GM12864 (cell line): ENCODE data around the gene RTCB.

ENCODE experiments used
- DNase-seq: peaks from one replicate; pipeline ENCODE4 v3.0.0-alpha.2; 2011; ENCODE audit warnings: low read depth
- H3K4me3 ChIP-seq: 2 replicates; pipeline ENCODE4 v1.5.1; 2011; ENCODE audit warnings: mild to moderate bottlenecking, low read depth, low read length, control low read depth
- TF ChIP-seq, protein P1 (sequence below): IDR thresholded peaks from 2 replicates; pipeline ENCODE4 v1.5.1; 2011; ENCODE audit warnings: low read depth, mild to moderate bottlenecking, moderate library complexity, low read length, control low read depth, inconsistent platforms; ENCODE audit errors: missing control alignments

RTCB gene

DNA sequence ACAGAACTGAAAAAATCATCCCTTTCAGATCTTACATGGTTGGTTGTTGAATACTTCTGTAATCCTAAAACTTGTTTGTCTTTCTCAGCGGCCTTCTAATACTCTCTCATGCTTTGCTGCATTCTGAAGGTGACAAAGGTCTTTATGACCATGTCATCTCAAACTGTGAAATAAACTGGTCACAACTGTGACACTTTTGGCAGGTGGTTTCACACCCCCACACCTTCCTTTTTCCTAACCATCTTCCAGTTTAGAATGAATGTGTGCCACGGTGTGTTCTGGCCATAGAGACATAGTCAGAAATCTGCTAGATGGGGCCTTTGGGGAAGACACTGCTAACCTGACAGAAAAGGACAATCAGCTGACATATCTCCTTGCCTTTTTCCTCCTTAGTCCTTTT, 69.1 kb downstream of the RTCB start:
- no peak overlapping the region for H3K4me3 ChIP-seq
- no peak for DNase-seq
- TF ChIP-seq, protein P1, sequence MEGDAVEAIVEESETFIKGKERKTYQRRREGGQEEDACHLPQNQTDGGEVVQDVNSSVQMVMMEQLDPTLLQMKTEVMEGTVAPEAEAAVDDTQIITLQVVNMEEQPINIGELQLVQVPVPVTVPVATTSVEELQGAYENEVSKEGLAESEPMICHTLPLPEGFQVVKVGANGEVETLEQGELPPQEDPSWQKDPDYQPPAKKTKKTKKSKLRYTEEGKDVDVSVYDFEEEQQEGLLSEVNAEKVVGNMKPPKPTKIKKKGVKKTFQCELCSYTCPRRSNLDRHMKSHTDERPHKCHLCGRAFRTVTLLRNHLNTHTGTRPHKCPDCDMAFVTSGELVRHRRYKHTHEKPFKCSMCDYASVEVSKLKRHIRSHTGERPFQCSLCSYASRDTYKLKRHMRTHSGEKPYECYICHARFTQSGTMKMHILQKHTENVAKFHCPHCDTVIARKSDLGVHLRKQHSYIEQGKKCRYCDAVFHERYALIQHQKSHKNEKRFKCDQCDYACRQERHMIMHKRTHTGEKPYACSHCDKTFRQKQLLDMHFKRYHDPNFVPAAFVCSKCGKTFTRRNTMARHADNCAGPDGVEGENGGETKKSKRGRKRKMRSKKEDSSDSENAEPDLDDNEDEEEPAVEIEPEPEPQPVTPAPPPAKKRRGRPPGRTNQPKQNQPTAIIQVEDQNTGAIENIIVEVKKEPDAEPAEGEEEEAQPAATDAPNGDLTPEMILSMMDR = no peak

DNA sequence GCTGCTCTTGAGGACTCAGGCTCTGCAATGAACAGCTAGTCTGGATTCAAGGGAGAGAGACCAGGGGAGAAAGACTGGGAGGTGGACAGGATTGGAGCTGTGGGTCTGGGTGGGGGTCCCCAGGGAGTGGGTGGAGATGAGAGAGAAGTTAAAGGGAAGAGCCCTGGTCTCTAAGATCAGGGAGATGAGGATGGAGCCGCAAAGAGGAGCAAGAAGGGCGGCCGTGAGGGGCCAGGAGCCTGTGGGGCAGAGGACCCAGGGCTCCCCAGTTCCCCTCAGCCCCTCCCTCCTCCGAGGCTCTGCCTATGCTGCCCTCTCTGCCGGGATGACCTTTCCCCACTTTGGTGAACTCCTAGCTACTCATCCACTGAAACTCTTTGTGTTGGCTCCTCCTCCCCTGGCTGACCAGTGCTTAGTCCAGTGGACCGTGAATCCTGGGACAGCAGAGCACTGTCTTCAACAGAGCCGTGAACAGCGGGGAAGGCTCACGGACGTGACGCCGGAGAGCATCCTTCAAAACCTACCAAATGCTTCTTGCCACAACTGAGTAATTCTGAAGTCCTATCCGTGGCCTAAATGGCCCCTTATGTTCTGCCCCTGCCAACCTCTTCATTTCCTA, 70.8 kb downstream of the RTCB start:
- TF ChIP-seq, protein P1 = no peak
- no peak overlapping the region for H3K4me3 ChIP-seq
- DNase-seq = no peak

DNA sequence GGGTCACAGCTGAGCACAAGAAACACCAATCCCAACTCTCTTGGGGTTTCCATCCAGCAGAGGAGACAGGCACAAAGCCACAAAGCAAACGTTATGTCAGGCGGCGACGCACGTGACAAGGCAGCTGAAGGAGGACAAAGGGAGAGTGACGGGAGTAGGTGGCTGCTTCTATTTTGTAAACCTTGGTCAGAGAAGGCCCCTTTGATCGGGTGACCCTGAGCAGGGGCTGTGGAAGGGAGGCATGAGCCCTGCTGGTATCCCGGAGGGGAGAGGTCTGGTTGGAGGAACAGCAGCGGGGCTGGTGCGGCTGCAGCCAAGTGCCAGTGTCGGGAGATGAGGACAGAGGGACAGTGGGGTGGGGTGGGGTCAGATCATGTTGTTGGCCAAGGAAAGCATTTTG, 71.6 kb downstream of the RTCB start:
- DNase-seq = no peak
- TF ChIP-seq, protein P1 = no peak
- no peak overlapping the region for H3K4me3 ChIP-seq

DNA sequence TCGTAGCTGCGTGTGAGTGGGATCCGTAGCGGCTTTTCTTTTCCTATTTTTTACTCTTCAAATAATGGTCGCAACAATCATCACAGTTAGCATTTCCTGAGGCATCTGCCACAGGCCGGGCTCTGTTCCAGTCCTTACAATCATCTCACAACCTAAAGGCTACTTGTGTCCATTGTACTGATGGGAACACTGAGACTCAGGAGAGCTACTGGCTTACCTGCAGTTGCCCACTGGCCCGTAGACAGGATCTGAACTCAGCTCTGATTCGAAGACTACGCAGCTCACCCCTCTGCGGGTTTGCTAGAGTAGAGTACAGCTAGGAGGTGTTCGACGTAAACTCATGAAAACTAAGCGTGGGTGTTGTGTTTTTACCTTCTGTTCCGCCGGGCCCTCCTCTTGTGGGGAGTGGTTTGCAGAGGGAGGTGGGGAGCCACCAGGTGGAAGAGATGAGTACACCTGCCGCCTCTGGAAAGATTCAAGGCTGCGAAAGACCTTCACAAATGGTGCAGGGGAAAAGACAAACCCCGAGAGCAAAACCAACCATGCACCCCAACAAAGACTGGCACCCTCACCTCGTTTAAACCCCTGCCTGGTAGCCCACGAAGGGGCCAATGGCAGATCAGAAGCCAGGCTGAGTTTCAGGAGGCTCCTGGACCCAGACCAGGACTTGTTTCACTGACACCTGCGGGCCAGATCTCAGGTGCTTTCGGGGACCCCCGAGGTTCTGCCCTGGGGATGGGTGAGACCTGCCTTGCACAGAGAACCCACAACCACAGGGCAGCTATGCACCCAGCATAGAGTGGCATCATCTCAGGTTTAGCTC, 72.6 kb downstream of the RTCB start:
- no peak overlapping the region for H3K4me3 ChIP-seq
- TF ChIP-seq, protein P1 = no peak
- no peak for DNase-seq

DNA sequence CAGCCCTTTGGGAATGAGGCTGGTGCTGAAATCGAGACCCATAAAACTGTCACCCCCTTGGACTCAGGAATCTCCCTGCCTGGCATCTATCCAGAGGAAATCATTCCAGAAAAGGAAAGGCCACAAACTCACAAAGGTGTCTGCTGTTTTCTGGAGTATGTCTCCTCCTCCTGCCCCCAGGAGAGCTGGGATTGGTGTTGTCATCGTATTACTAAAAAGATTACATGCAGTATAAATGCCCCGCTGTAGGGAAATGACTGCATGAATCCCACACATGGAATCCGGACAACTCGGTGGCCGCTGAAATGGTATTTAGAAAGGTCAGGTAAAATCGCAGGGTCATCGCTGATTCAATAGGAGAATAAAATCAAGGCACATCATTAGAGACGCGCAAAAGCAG, 73.3 kb downstream of the RTCB start:
- no peak for DNase-seq
- TF ChIP-seq, protein P1 = no peak
- H3K4me3 ChIP-seq = no peak overlapping the region
